ENCODE results near the gene MORF4L2.

Gene MORF4L2, protein sequence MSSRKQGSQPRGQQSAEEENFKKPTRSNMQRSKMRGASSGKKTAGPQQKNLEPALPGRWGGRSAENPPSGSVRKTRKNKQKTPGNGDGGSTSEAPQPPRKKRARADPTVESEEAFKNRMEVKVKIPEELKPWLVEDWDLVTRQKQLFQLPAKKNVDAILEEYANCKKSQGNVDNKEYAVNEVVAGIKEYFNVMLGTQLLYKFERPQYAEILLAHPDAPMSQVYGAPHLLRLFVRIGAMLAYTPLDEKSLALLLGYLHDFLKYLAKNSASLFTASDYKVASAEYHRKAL

DNA sequence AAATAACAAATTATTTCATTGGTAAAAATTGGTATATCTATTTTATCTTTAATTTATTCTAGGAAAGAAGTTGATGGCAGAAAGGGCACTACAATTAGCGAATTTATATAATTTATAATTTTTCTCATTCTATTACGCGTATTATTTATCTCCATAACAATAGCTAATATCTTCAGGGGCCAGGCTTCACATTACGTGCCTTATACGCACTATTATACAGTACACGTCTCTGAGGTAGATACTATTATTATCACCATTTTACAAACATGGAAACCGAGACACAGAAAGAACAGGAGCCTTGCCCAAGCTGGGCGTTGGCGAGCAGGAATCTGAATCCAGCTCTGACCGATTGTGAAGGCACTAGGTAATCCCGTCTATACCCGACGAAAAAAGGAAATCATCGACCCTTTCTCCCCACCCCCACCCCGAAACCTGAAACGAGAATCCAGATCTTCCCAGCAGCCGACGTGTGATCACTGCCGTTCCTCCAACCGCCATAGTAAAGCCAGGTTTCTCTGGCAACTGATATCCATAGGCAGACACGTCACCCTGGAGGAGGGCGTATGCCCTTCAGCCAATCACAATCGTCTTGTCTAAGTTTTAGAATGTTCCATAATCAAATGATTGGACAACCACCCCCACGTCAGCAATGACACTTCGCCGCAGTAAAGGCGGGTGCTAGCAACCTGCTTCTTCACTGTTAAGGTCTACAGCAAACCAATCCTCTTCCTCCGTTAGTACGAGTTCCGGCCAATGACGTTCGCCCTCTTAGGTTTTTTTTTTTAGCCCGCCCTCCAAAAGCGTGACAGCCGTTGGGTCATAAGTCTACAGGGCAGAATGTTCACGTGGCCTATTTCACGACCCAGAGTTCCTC, at the start of gene MORF4L2:
Gene MORF4L2 (minus strand): TSS at position 501 of the 874 bp plus-strand sequence. CDS start 9,672 bp downstream, outside the sequence.
- peak; percentile 97 for DNase-seq

- DNase-seq: no peak
Measured at GRCh38 chrX:103734125-103734760, 47.7 kb upstream of the MORF4L2 start.

- DNase-seq: no peak
Measured at GRCh38 chrX:103733017-103733416, 46.5 kb upstream of the MORF4L2 start.

DNA sequence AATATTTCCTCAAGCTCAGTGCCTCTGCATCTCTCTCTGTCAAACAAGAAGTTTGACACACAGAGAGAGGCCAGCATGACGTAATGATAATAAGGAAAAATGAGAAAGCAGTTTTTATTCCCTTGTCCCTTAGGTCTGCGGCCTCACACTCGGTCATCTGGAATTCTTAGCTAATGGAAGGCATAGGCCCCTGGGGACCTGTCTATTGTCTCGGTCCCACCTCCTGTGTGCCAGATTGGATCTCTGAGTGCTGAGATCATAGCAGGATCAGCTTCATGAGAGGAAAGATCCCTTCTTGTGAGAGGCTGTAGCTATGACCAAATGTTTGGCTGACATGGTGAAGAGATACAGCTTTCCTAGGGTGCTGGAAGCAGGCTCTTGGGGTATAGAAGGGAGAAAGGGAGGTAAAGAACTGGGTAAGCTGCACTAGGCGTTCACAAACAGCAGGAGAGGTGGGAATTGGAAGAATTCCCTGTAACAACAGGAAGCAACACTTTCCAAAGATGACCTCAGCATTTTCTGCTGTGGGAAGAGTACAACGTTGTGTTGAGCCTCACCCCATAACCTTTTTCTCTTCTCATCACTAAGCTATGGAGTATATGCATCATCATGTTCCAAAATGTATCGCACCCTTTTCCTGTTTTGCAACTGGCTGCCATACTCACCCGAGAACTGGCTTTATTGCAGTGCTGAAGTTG, 44.4 kb upstream of the MORF4L2 start:
- DNase-seq: no peak

GRCh38 chrX:103730147-103730795, 43.8 kb upstream of the MORF4L2 start:
- no peak for DNase-seq

DNA sequence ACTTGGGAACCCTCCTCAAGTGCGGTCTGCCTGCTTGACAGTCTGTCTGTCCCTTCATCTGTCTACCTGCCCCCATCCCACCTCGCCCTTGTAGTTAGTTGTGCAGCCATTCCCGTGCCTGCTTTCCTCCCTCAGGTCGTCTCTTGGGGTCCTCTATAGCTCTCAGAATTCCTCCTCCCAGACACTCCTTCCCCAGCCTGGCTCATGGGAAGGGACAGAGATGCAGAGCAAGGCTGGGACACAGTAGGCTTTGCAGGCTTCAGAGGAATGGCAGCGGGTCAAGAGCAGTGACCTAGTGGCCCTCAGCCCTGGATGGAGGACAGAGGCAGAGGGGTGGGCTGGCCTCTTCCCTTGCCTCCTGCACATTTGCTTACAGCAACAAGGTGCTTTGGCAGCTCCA, 42.5 kb upstream of the MORF4L2 start:
- no peak for DNase-seq

- DNase-seq: no peak
Measured at GRCh38 chrX:103727115-103727514, 40.6 kb upstream of the MORF4L2 start.

DNA sequence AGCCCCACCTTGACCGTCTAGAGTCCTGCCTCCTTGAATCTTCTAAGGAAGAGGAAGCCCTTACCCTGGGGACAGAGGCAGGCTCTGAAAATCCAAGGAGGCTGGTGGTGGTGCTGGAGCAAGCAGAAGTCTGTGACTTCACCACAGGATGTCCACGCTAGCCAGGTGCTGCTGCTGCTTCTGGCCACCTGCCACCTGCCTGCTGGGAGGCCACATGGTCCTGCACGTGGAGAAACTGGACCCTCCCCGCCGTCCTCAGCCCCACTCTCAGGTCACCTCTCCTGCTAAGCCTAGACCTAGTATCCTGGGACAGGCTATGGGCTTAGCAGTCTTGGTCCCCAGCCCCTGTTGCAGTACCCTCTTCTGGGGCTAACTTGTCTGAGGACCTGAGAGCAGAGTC, 40.0 kb upstream of the MORF4L2 start:
- DNase-seq: no peak

DNA sequence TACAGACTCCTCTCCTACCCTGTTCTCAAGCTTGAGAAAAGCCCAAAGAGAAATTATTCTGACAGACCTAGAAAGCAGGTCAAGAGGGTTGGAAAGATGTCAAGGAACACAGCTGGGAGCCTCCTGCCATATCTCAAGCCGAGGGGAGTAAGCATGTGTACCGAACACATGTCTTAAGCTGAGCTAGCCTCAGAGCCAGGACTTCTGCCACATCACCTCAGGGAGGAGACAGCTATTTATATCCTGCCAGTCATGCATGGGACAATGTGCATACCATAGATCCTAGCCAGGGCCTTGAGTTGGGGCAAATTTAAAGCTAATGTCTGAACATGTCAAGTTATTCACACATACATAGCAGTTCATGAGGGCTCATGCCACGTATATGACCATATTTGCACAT, 36.0 kb upstream of the MORF4L2 start:
- no peak for DNase-seq

DNA sequence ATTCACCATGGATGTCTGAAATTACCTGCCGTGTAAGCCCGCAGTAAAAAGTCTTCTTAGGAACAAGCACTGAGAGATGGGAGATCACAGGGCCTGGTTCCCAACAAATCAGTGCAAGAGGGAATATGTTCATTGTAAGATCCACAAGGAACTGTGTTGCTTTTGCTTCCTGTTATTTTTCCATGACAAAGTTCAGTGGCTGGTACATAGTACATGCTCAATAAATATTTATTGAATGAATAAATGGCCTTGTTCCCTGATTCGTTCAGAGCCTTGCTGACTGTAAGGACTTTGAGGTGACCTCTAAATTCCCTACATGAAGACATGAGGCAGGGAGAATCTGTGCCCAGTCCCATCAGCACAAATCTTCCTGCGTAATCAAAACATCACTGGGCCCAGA, 31.6 kb upstream of the MORF4L2 start:
- no peak for DNase-seq

DNA sequence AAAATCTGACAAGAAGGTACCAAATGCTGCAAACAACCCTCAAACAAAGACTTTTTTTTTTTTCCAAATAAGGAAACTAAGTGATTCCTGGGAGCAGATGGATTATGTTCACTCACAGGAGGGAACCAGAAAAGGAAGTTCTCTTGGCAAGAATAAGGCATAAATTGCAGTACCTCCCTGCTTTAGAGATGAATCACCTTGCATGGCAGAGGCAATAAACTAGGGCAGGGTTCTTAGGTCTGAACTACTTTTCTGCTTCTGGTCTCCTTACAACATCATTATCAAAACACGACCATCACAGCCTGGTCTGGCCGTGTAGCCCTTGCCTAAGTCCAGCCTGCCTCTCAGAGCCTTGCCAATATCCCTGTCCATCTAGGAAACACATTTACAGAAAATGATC, 30.5 kb upstream of the MORF4L2 start:
- no peak for DNase-seq

- no peak for DNase-seq
Measured at GRCh38 chrX:103710609-103711008, 24.1 kb upstream of the MORF4L2 start, which contains the start of gene TMEM31. Gene TMEM31 (plus strand): TSS chrX:103710909. CDS start chrX:103712259, 1,350 bp downstream.

DNA sequence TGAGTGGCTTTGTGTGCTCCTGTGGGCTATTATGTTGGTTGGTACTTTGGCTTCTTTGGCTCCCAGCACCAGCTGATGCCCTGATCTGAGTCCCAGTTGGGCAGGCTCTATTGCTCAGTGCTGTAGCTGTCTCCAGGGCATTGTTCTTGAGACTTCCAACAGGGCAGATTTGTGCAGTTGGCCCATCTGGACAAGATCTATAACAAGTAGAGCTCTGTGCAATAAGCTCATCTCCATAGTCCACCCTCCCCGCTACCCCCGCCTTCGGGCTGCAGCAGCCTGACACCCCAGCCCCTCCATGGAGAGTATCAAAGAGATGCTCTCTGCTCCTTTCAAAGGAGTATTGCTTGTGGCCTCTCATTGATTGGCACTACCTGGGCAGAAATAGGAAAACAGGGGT, 18.4 kb upstream of the MORF4L2 start:
- DNase-seq: no peak

GRCh38 chrX:103699243-103699642, 12.7 kb upstream of the MORF4L2 start:
- no peak for DNase-seq

GRCh38 chrX:103697687-103698086, 11.2 kb upstream of the MORF4L2 start:
- DNase-seq: no peak

GRCh38 chrX:103691059-103691458, 4.6 kb upstream of the MORF4L2 start:
- DNase-seq: no peak

GRCh38 chrX:103688946-103689345, 2.4 kb upstream of the MORF4L2 start:
- peak; percentile 61 for DNase-seq

DNA sequence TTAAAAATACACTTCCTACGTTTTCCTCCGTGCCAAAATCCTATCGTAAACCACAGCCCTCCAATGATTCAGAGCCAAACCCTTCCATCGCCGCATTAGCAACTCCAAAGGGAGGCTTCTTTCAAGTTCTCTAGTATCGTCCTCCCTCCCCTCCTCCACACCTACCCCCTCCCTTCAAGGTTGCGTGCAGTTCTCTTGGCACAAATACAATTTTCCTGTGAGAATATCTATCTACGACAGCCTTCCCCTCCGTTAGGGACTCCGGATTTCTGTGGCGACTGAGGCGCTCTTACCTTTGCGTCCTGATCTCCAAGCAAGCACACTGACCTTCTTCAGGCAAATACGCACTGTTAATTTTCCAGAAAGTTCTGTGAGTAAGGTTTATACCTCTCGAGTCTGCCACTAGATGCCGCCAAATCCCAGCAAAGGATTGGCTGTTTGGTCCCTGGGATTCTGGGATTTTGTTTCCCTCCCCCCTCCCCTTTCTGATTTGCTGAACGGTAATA, 1.2 kb upstream of the MORF4L2 start:
- peak; percentile 77 for DNase-seq

- peak; percentile 78 for DNase-seq
Measured at GRCh38 chrX:103687073-103687695, 685 bp upstream of the MORF4L2 start.

DNA sequence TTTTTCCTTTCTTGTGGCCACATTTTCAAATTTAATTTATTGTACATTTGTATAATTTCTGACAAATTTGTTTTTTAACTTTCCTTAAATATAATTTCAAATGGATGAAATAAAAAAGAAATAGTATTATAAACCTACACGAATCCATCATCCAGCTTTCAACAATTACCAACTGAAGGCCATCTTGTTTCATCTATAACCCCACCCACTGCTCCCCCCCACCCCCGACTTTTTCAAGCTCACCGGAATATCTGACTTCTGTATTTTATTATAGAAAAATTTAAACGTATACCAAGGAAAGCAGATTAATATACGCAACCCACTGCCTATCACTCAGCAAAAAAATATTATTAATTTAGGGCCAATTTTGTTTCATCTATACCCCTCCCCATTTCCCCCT, 1.1 kb downstream of the MORF4L2 start:
- DNase-seq: peak; percentile 7

DNA sequence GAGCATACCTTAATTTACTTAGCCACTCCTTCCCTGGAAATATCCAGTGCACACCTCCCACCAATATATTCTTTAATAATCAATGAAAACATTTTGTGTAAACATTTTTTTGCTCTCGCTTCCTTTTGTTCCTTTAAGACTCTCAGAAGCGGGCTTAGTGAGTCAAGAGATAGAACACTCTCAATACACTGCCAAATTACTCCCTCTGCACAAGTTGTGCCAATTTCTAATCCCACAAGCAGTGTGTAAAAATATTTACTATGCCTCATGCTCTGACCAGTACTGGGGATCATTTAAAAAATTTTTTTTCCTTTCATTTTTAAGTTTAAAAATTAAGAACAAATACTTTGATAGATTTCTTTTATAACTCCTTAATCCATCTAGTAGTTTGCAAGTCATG, 5.1 kb downstream of the MORF4L2 start:
- no peak for DNase-seq
